OCI-LY3 (cell line): ENCODE results near the gene MAPT.
"Not testable (repeated sequence)": the region's sequence is repeated elsewhere in the genome, so short reads cannot be mapped to it uniquely, and the experiment has no call there.

Experiments
- H2AFZ ChIP-seq: fragments of 200-600, 300-600 bp; shearing (Covaris generic); 2 replicates; pipeline ENCODE4 v1.6.0; 2014; ENCODE audit warnings: antibody characterized with exemption, low read depth, low read length
- H3K27ac ChIP-seq: fragments of 200-600, 300-600 bp; sonication (generic); 2 replicates; pipeline ENCODE4 v1.5.1; 2014; ENCODE audit warnings: mild to moderate bottlenecking, low read length, moderate library complexity, mixed read lengths
- H3K27me3 ChIP-seq: fragments of 200-600, 300-600 bp; sonication (generic); 2 replicates; pipeline ENCODE4 v1.6.1; 2014; ENCODE audit warnings: low read depth, low read length, mixed read lengths
- H3K36me3 ChIP-seq: fragments of 200-600, 300-600 bp; sonication (generic); replicated peaks from 2 replicates; pipeline ENCODE3; 2014; ENCODE audit warnings: low read depth, low read length, mixed read lengths
- H3K4me1 ChIP-seq: fragments of 300-600, 200-600 bp; sonication (generic); 2 replicates; pipeline ENCODE4 v1.6.1; 2014; ENCODE audit warnings: low read length, mixed read lengths
- H3K4me2 ChIP-seq: fragments of 200-600, 300-600 bp; sonication (generic); 2 replicates; pipeline ENCODE4 v1.6.1; 2014; ENCODE audit warnings: low read length, mixed read lengths
- H3K4me3 ChIP-seq: fragments of 300-600, 200-600 bp; sonication (generic); 2 replicates; pipeline ENCODE4 v1.5.1; 2014; ENCODE audit warnings: antibody characterized with exemption, mild to moderate bottlenecking, low read length, moderate library complexity
- H3K79me2 ChIP-seq: fragments of 300-600, 200-600 bp; shearing (Covaris generic); 2 replicates; pipeline ENCODE4 v1.6.1; 2014; ENCODE audit warnings: mild to moderate bottlenecking, low read length, mixed read lengths
- H3K9ac ChIP-seq: fragments of 300-600, 200-600 bp; shearing (Covaris generic); 2 replicates; pipeline ENCODE4 v1.6.0; 2014; ENCODE audit warnings: mild to moderate bottlenecking, low read length, moderate library complexity
- H3K9me3 ChIP-seq: fragments of 200-600, 300-600 bp; shearing (Covaris generic); 2 replicates; pipeline ENCODE4 v1.6.1; 2014; ENCODE audit warnings: low read length, mixed read lengths; ENCODE audit not compliant: insufficient read depth
- H4K20me1 ChIP-seq: fragments of 200-600, 300-600 bp; sonication (generic); 2 replicates; pipeline ENCODE4 v1.6.1; 2016; ENCODE audit warnings: low read length, mixed read lengths; ENCODE audit not compliant: insufficient read depth
- EZH2phosphoT487 ChIP-seq: fragments of 200-600 bp; shearing (Covaris generic); IDR thresholded peaks from 2 replicates; pipeline ENCODE4 v1.6.1; 2018; ENCODE audit warnings: antibody characterized with exemption, mixed run types, low read depth
- TF ChIP-seq, protein P1 (sequence below): fragments of 200-600, 300-600 bp; sonication (generic); IDR thresholded peaks from 2 replicates; pipeline ENCODE4 v1.5.1; 2014; ENCODE audit warnings: antibody characterized with exemption, low read length, low read depth

The MAPT gene

DNA sequence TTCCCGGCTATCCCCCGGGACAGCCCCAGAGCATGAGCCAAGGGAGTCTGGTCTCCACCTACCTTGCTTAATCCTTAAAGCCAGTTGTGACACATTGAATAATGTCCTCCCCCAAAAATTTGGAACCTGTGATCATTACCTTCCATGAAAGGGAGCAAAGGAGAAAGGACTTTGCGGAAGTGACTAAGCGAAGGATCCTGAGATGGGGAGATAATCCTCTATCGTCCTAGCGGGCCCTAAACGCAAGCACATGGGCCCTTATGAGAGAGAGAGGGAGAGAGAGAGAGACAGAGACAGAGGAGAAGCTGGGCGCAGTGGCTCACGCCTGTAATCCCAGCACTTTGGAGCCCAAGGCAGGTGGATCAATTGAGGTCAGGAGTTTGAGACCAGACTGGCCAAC is 40.1 kb upstream of the MAPT start:
- Histone ChIP-seq H3K4me1 (no peaks in the 10 kb centered on the region; the same call in 1 of the 2 replicates), H3K36me3 (no peaks in the 10 kb centered on the region), H3K9ac (no peak overlapping the region), H4K20me1 (no peaks in the 10 kb centered on the region), H3K27me3 (no peaks in the 10 kb centered on the region), H2AFZ (no peak overlapping the region), H3K4me3 (no peak overlapping the region), H3K79me2 (no peaks in the 10 kb centered on the region), H3K9me3 (no peaks in the 10 kb centered on the region), H3K27ac (no peak overlapping the region), H3K4me2 (no peak overlapping the region)
- TF ChIP-seq, protein P1, sequence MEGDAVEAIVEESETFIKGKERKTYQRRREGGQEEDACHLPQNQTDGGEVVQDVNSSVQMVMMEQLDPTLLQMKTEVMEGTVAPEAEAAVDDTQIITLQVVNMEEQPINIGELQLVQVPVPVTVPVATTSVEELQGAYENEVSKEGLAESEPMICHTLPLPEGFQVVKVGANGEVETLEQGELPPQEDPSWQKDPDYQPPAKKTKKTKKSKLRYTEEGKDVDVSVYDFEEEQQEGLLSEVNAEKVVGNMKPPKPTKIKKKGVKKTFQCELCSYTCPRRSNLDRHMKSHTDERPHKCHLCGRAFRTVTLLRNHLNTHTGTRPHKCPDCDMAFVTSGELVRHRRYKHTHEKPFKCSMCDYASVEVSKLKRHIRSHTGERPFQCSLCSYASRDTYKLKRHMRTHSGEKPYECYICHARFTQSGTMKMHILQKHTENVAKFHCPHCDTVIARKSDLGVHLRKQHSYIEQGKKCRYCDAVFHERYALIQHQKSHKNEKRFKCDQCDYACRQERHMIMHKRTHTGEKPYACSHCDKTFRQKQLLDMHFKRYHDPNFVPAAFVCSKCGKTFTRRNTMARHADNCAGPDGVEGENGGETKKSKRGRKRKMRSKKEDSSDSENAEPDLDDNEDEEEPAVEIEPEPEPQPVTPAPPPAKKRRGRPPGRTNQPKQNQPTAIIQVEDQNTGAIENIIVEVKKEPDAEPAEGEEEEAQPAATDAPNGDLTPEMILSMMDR, result no peak
- TF ChIP-seq EZH2phosphoT487, result no peak

DNA sequence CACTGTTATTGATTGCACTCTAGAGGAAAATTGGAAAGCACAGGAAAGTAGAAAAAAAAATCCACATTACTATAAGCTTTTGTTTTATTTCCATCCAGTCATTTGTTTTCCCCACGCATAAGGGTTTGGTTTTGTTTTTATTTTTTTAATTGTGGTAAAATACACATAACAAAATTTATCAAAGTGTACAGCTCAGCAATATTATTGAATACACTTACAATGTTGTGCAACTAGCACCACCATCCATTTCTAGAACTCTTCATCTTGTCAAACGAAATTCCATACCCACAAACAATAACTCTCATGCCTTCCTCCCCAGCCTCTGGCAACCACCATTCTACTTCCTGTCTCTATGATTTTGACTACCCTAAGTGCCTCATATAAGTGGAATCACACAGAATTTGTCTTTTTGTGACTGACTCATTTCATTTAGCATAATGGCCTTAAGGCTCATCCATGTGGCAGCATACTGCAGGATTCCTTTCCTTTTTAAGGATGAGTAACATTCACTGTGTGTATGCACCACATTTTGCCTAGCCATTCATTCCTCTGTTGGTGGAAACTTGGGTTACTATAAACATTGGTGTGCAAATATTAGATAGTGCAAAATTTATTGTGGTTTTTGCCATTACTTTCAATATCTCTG is 38.5 kb upstream of the MAPT start:
- no peak overlapping the region for H3K4me2 ChIP-seq
- TF ChIP-seq EZH2phosphoT487, result no peak
- TF ChIP-seq, protein P1, result no peak
- H3K9ac ChIP-seq, result no peak overlapping the region
- H3K36me3 ChIP-seq, result no peaks in the 10 kb centered on the region
- no peak overlapping the region for H3K27ac ChIP-seq
- H3K79me2 ChIP-seq, result no peaks in the 10 kb centered on the region
- H4K20me1 ChIP-seq, result no peaks in the 10 kb centered on the region
- no peaks in the 10 kb centered on the region; the same call in 1 of the 2 replicates for H3K4me1 ChIP-seq
- H3K9me3 ChIP-seq, result no peaks in the 10 kb centered on the region
- H2AFZ ChIP-seq, result no peak overlapping the region
- H3K27me3 ChIP-seq, result no peaks in the 10 kb centered on the region
- H3K4me3 ChIP-seq, result no peak overlapping the region

DNA sequence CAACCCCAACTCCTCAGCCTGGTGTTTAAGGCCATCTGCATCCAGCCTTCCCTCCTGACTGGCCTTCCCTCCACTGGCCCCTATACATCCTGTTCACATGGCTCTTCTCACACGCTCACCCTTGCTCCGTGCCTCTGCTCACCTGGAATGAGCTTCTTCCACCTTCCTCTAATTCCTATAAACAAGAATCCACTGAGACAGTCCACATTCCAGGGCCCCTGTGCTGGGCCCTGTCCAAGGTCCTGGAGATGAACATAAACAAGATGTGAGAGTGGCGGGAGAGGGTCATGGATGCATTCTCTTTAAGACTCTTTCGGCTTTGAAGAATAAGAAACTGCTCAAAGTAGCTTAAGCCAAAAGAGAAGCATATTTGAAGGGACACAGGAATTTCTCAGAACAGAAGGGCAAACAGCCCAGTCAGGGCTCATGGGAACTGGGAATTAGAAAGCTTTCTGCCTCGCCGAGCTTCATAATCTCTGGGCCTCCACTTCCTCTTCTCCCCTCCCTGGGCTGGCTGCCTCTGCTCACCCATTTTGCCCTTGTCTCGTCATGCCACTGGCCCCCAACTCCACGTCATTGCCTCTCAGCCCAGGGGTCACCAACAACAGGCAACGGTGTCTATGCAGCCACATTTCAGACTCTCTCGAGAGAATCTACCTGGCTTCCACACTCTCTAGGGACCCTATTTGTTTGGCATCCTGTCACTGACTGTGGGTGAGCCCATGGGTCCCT is 36.2 kb upstream of the MAPT start:
- Histone ChIP-seq H3K9me3 (no peaks in the 10 kb centered on the region), H4K20me1 (no peaks in the 10 kb centered on the region), H3K27ac (no peak overlapping the region), H3K4me3 (no peak overlapping the region), H3K4me1 (no peaks in the 10 kb centered on the region), H3K36me3 (no peaks in the 10 kb centered on the region), H3K27me3 (peaks cover 8% of the 10 kb centered on the region), H3K79me2 (no peaks in the 10 kb centered on the region), H3K4me2 (no peak overlapping the region), H2AFZ (no peak overlapping the region), H3K9ac (no peak overlapping the region)
- no peak for TF ChIP-seq EZH2phosphoT487
- TF ChIP-seq, protein P1, result no peak

DNA sequence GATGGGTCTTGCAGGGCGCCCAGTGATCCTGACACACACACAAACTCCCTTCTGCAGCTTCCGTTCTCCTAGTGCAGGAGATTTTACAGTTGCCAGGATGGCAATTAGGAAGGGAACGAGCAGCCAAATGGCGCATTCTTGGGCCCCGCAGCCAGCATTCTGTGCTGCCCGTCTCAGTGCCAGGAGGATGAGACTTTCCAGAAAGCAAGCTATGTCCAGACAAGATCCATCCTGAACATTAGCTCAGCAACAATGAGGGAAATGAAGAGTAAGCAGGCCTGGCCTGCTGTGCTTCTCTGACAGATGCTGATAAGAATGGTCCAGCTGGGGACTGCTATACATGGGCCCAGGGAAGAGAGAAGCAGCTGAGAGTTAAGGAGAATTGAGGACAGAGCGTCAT is 33.2 kb upstream of the MAPT start:
- H3K9ac ChIP-seq, result no peak overlapping the region
- H2AFZ ChIP-seq, result no peak overlapping the region
- TF ChIP-seq EZH2phosphoT487, result no peak
- TF ChIP-seq, protein P1, result no peak
- peaks cover 29% of the 10 kb centered on the region for H3K27me3 ChIP-seq
- no peaks in the 10 kb centered on the region for H4K20me1 ChIP-seq
- no peaks in the 10 kb centered on the region for H3K4me1 ChIP-seq
- no peaks in the 10 kb centered on the region for H3K9me3 ChIP-seq
- no peaks in the 10 kb centered on the region for H3K79me2 ChIP-seq
- no peak overlapping the region for H3K4me2 ChIP-seq
- no peak overlapping the region for H3K27ac ChIP-seq
- no peaks in the 10 kb centered on the region for H3K36me3 ChIP-seq
- no peak overlapping the region for H3K4me3 ChIP-seq

DNA sequence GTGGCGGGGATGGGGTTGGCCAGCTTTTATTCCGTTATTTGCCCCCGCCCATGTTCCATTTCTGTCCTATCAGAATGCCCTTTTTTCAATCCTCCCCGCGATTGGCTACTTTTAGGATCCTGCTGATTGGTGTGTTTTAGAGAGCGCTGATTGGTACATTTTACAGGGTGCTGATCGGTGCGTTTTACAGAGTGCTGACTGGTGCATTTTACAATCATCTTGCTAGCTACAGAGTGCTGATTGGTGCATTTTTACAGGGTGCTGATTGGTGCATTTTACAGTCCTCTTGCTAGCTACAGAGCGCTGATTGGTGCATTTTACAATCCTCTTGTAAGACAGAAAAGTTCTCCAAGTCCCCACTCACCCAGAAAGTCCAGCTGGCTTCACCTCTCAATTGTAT is 32.2 kb upstream of the MAPT start:
- H3K4me1 ChIP-seq, H3K9ac ChIP-seq, H4K20me1 ChIP-seq, H2AFZ ChIP-seq, H3K4me2 ChIP-seq, H3K79me2 ChIP-seq, H3K9me3 ChIP-seq, H3K36me3 ChIP-seq, H3K27ac ChIP-seq, H3K4me3 ChIP-seq: not testable (repeated sequence)
- H3K27me3 ChIP-seq, result peaks cover 34% of the 10 kb centered on the region
